ENCODE measurements around the gene CLTA. TPM values are rescaled to one million over a fixed set of nuclear protein-coding genes. Genes with fewer than 3 reads are reported as not detected.

CLTA gene
- total and polyA plus RNA-seq, 2 donors (not counting 3 experiments of a cell fraction or from before 2014, with no cell fraction given), result 229 to 317 TPM

DNA sequence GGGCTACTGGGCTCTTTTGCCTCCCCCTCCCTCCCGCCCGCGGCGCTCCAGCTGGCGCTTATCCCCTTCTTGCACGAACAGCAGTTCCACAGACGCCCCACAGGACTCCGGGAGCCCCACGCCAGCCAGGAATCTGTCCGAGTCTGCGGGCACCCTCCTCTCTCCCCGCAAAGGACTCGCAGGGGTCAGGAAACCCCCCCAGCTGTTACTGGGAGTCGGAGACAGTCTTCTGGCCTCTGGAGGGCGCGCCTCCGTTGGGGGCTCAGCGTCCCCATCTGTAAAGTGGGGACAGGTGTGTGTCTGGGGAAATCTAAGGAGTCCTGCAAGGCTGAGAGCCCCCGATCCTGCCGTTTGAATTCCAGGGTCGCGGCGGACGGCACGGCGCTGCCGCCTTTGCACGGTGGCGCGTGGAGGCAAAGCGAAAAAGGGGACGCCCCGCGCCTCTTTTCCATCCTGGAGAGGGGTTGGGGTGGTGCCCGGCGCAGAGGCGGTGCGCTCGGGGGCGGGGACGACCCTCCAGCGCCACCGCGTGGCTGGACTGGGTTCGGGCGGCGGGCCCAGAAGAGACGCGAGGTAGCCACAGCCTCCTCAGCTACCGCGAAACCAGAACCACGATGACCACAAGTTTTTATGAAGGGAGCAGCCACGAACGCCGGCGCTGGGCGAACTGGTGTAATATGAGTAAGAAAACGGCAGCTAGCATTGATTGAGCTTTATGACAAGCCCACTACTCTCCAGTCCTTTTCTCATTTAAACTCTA, 24.4 kb upstream of the CLTA start:
- Histone ChIP-seq H3K27me3 (ENCODE audit: control insufficient read depth in 2 of 2, insufficient read depth in 2 of 2, low read length in 2 of 2) (no peaks in the 10 kb centered on the region), H3K4me1 (ENCODE audit: control insufficient read depth, extremely low read depth, insufficient read depth, low read length) (peaks cover 16% of the 10 kb centered on the region), H2AFZ (ENCODE audit: low read depth, low read length) (peak overlapping the region; percentile 74), H4K20me1 (replicated peaks; ENCODE audit: control insufficient read depth, extremely low read depth, insufficient read depth, low read length) (no peaks in the 10 kb centered on the region), H3K79me2 (ENCODE audit: control insufficient read depth, insufficient read depth, low read length) (no peaks in the 10 kb centered on the region), H3K27ac (ENCODE audit: insufficient read depth, low read depth, low read length) (no peak overlapping the region), H3K9me3 (replicated peaks; ENCODE audit: control insufficient read depth, insufficient read depth, low read length) (no peaks in the 10 kb centered on the region), H3K4me3 (replicated peaks in 1 of 3; ENCODE audit: insufficient read depth in 1 of 3, low read depth in 1 of 3, low read length in 3 of 3) (peak overlapping the region in 2 of 3 experiments; percentile 4 to 51), H3K4me2 (ENCODE audit: insufficient read depth, low read length) (peak overlapping the region; percentile 46), H3K36me3 (ENCODE audit: control insufficient read depth in 2 of 2, extremely low read depth in 1 of 2, insufficient read depth in 2 of 2, low read length in 2 of 2) (no peaks in the 10 kb centered on the region), H3K9ac (replicated peaks; ENCODE audit: extremely low read depth, insufficient read depth, low read length) (no peak overlapping the region), H3K9me1 (replicated peaks; ENCODE audit: control insufficient read depth, extremely low read depth, insufficient read depth, low read length) (no peaks in the 10 kb centered on the region)
- BruUV-seq (replicated peaks), result no TSS peak
- dilution Hi-C loops (cut with MboI; ENCODE audit: extremely low pct_ligation_motif_present, low sequenced_read_pairs) (no loop called here), intact Hi-C loops (cut with micrococcal nuclease) (loop anchor here (1.0 kb wide), 5 partner anchors 30 to 211 kb away; partner anchors contain the start of gene GLIPR2)
- no peak for TF ChIP-seq EZH2 (IDR thresholded peaks at IDR 0.05; ENCODE audit: borderline replicate concordance, low read depth, low read length, severe bottlenecking)
- TF ChIP-seq, protein P1, sequence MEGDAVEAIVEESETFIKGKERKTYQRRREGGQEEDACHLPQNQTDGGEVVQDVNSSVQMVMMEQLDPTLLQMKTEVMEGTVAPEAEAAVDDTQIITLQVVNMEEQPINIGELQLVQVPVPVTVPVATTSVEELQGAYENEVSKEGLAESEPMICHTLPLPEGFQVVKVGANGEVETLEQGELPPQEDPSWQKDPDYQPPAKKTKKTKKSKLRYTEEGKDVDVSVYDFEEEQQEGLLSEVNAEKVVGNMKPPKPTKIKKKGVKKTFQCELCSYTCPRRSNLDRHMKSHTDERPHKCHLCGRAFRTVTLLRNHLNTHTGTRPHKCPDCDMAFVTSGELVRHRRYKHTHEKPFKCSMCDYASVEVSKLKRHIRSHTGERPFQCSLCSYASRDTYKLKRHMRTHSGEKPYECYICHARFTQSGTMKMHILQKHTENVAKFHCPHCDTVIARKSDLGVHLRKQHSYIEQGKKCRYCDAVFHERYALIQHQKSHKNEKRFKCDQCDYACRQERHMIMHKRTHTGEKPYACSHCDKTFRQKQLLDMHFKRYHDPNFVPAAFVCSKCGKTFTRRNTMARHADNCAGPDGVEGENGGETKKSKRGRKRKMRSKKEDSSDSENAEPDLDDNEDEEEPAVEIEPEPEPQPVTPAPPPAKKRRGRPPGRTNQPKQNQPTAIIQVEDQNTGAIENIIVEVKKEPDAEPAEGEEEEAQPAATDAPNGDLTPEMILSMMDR (IDR thresholded peaks at IDR 0.05; ENCODE audit: extremely low read depth in 1 of 2, insufficient read depth in 1 of 2, low read depth in 1 of 2, low read length in 2 of 2), result peak; percentile 89 to 95
- TF ChIP-seq POLR2AphosphoS5 (IDR thresholded peaks at IDR 0.05; ENCODE audit: insufficient read depth, low read depth, low read length), result peak; percentile 38
- ChIA-PET CTCF (interaction anchor here (0.7 to 8.4 kb wide), 36 partner anchors 10 to 376 kb away, joined by 3 to 189 read pairs (median 4); partner anchors contain the start of genes CLTA, GLIPR2 and OR2S2), POLR2A (interaction anchor here (0.7 to 1.0 kb wide), 2 partner anchors 24 to 50 kb away, joined by 4 to 5 read pairs; partner anchors contain the start of gene CLTA)
- peak; percentile 83 for FAIRE-seq
- peak; percentile 80 for DNase-seq (ENCODE audit: low read depth, low spot score)

Measured in endothelial cell of umbilical vein (primary cell).